CD4-positive, alpha-beta T cell treated with Interleukin-21 for 1 hour (primary cell): ENCODE results near the gene PRDM7.
"Not testable (repeated sequence)": the region's sequence is repeated elsewhere in the genome, so short reads cannot be mapped to it uniquely, and the experiment has no call there.

Experiments used
- DNase-seq: peaks from one replicate; pipeline ENCODE4 v3.0.0-alpha.2; 2020

The PRDM7 gene

GRCh38 chr16:90070440-90070839 lies 6.7 kb downstream of the PRDM7 start:
- no peak for DNase-seq

- no peak for DNase-seq
Observed at GRCh38 chr16:90061437-90061836, 15.7 kb downstream of the PRDM7 start.

GRCh38 chr16:90057738-90058173 lies 19.4 kb downstream of the PRDM7 start:
- no peak for DNase-seq

- not testable (repeated sequence) for DNase-seq
Observed at GRCh38 chr16:90056521-90056920, 20.6 kb downstream of the PRDM7 start.

- no peak for DNase-seq
Observed at GRCh38 chr16:90055371-90055770, 21.8 kb downstream of the PRDM7 start.

- DNase-seq, result no peak
Observed at GRCh38 chr16:90054554-90054953, 22.6 kb downstream of the PRDM7 start.

- DNase-seq, result no peak
Observed at GRCh38 chr16:90053902-90054500, 23.1 kb downstream of the PRDM7 start.

GRCh38 chr16:90050969-90051368 lies 26.2 kb downstream of the PRDM7 start:
- DNase-seq, result no peak

GRCh38 chr16:90048737-90049330 lies 28.3 kb downstream of the PRDM7 start:
- no peak for DNase-seq

GRCh38 chr16:90048347-90048722 lies 28.8 kb downstream of the PRDM7 start:
- no peak for DNase-seq

- no peak for DNase-seq
Observed at GRCh38 chr16:90047714-90048346, 29.3 kb downstream of the PRDM7 start.

GRCh38 chr16:90046971-90047713 lies 30.0 kb downstream of the PRDM7 start:
- DNase-seq, result no peak

GRCh38 chr16:90046122-90046970 lies 30.8 kb downstream of the PRDM7 start:
- DNase-seq, result no peak

GRCh38 chr16:90044111-90044551 lies 33.0 kb downstream of the PRDM7 start:
- no peak for DNase-seq

GRCh38 chr16:90043526-90043925 lies 33.6 kb downstream of the PRDM7 start:
- DNase-seq, result no peak

GRCh38 chr16:90042946-90043514 lies 34.1 kb downstream of the PRDM7 start:
- DNase-seq, result no peak

GRCh38 chr16:90041896-90042473 lies 35.1 kb downstream of the PRDM7 start:
- no peak for DNase-seq

- no peak for DNase-seq
Observed at GRCh38 chr16:90040152-90041023, 36.7 kb downstream of the PRDM7 start.

GRCh38 chr16:90037276-90037675 lies 39.9 kb downstream of the PRDM7 start:
- DNase-seq, result no peak

GRCh38 chr16:90035902-90036301 lies 41.2 kb downstream of the PRDM7 start:
- DNase-seq, result no peak

GRCh38 chr16:90034504-90034903 lies 42.6 kb downstream of the PRDM7 start:
- no peak for DNase-seq
